SK-N-MC (cell line): ENCODE measurements around the gene GAD2.

Experiments
- EZH2 ChIP-seq: fragments of 200-600 bp; sonication (generic); IDR thresholded peaks from one replicate; pipeline ENCODE4 v1.6.1; 2017; ENCODE audit warnings: antibody characterized with exemption
- POLR2AphosphoS5 ChIP-seq: IDR thresholded peaks from 2 replicates; pipeline ENCODE4 v1.6.1; 2012; ENCODE audit warnings: mild to moderate bottlenecking, low read depth, low read length, borderline replicate concordance

DNA sequence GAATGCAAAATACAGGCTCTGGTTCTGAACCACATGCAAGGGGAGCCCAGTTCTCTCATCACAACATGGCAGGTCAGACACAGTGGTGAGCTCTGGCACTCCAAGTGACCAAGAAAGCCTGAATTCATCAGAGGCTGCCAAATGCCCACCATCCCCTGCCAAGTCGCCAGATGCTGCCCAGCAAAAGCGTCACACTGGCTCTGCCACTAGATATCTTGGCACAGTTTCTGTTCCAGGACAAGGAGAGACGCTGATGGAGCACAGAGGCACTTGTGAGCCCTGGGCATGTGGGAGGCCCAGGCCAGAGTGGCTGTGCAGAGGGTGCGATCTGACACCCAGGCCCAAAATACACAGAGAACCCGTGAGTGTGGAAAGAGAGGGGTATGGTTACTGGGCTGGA lies 57.8 kb downstream of the GAD2 start:
- TF ChIP-seq EZH2, result no peak
- TF ChIP-seq POLR2AphosphoS5, result no peak
